Stimulated activated CD4-positive, alpha-beta T cell treated with anti-CD3 and anti-CD28 coated beads, Interleukin-1b, Interleukin-23, amount 100 ng/mL, for 48 hours (primary cell): ENCODE measurements around the gene AGK.

Source experiments
- DNase-seq: peaks from one replicate; pipeline ENCODE4 v3.0.0-alpha.2; 2020

The AGK gene

DNA sequence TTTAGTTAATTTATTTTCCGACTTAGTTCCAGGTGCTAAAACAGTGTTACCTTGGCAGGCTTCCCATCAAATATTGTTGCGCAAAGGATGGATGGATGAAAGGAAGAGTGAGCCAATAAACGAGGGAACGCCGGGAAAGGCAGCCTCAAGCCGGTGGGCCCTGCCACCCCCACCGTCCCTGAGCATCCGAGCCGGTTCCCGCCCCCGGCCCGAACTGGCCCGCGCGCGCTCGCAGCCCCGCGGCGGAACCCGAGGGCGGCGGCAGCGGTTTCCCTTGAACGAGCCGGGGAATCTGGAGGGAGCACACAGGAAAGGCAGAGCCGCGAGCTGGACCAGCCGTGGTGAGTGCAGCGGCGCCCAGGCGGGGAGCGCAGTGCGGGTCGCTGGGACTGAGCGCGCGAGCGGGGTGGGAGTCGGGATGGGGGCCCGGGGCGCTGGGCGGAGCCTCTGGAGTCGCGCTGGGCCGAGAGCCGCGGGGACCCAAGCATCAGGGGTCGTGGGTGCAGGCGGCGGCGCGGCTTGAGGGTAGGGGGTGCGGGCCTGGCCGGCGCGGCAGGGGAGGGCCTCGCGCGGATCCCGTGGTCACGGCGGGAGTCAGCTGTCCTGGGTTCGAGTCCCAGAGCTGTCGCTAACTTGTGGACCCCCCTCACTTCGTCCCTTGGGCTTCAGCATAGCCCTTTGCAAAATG, at the start of gene AGK:
TSS of gene AGK (plus strand) at position 317 of the 688 bp plus-strand sequence. CDS start 4,057 bp downstream, outside the sequence.
- peak; percentile 82 for DNase-seq

GRCh38 chr7:141501451-141501850, 49.8 kb upstream of the AGK start:
- no peak for DNase-seq

- no peak for DNase-seq
These were observed 39.9 kb upstream of the AGK start for GRCh38 chr7:141511316-141511675.

DNA sequence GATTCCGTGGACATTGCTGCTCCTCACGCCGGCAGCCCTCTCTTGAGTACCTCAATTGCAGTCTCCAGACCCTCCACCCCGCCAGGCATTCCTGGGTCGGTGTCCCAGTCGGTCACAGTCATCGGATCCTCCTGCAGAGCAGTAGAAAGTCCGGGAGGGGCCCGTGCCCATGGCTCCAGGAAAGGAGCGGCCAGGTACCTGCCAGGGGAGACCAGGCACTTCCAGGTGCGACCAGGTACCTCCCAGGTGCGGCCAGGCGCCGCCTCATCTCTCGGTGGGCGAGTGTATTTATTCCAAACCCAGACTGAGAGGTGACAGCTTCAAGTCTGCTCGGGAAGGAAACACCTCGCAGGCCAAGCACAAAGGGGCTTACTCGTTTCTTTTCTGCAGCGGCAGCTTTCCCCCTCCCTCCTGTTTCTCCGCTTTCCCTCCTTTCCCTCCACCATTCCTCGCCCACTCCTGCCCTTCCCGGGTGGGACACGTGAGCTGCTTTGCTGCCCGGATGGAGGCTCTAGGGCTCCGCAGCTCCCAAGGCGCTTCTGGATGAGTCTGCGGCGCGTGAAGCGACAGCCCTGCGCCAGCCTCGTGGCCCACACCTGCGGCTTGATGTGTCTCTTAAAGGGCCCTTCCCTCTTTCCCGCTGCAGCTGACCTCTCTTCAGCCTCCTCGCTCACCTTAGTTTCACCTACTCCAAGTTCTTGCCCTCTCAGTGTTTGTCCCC, 39.4 kb upstream of the AGK start:
- no peak for DNase-seq

- DNase-seq = no peak
These were observed 38.6 kb upstream of the AGK start for GRCh38 chr7:141512597-141512996.

GRCh38 chr7:141513720-141514119, 37.5 kb upstream of the AGK start:
- no peak for DNase-seq

DNA sequence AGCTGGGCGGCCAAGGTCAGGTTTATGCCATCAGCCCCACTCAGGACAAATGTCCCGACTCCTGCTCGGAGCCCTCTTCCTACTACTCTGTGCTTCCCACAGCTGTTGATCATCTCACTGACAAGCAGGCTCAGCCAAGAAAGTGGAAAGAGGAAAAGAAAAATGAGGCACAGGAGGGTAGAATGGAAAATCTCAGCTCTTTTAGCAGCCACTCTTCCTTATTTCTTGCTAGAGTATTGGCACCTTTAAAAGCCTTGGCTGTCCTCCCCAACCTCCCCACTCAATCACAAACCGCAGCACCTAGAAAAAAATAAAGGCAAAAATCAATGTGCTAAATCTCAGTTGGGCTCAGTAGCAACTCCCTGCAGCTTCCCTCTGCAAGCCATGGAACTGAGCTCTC, 35.3 kb upstream of the AGK start:
- DNase-seq = no peak

DNA sequence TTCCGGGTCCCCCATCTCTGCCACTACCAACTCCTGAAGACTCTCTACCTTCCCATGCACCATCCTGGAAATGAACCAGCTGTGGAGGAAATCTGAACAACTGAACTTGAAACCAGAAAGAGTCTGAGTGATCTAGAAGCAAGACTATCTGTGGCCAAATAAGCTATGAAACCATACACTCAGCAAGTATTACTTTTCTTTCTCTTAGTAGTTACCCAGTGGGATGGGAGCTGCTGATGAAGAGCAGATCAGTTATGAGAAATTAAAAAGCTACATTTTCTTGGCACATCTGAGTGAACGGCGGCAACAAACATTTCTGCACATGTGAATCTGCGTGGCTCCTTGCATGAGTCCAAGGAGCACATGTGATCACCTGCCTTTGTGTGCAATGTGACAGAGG, 31.6 kb upstream of the AGK start:
- no peak for DNase-seq

- no peak for DNase-seq
These were observed 28.4 kb upstream of the AGK start for GRCh38 chr7:141522657-141523342.

DNA sequence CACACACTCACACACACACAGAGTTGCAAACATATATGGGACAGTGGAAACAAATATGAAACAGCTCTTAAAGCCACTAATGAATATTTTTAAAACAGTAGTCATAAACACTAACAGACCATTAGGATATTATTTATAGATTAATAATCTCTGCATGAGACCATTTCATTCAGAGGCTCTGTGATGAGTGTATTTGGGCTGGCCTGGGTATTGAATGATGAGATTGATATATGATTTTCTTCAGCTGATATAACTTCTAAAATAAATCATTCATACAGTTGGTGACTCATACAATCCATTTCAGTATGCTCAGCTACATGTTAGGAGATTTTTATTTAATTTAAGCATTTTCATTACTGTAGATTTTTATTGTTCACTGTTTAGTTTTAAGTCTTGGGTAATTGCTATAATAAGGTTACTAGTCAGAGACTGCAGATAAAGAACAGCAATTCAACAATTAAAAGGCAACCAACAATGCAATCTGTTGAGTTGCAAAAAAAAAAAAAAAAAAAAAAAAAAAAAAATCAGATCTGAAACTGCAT, 25.2 kb upstream of the AGK start:
- DNase-seq = no peak

DNA sequence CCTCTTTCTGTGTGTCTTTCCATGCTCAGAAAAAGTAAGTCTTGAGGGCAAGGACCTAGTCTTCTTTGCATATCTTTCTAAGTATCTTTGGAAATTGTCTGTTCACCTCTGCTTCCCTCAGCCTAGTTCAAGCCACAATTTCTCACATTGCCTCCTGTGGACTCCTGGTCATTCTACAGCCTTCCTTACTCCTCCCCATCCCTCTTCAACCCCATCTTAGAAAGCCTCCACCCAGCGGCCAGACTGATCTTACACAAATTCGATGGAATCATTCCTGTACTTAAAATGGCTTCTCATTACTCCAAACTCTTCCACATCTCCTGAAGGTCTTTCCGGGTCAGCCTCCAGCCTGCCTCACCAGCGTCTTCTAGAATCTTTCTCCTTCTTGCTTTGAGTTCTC, 24.1 kb upstream of the AGK start:
- DNase-seq = no peak

DNA sequence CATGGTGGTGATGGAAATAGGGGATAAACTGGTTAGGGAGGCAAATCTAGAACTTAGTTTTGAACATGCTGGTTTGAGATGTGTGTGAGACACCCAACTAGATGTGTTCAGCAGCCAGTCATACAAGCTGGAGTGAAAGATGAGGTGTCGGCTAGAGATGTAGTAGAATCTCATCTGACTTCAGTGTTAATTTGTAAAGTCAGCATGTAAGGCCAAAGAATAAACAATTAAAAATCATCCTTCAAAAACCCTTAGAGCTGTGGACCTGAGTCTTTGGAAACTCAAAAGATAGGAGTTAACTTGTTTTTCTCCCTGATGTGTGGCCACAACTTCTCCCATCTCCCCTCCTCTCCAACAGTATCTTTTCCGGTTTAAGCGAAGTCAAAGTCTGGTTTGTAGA, 22.8 kb upstream of the AGK start:
- no peak for DNase-seq

- DNase-seq = peak; percentile 50
These were observed 17.9 kb upstream of the AGK start for GRCh38 chr7:141533149-141533949.

- no peak for DNase-seq
These were observed 16.2 kb upstream of the AGK start for GRCh38 chr7:141534757-141535737.

GRCh38 chr7:141537906-141538305, 13.3 kb upstream of the AGK start:
- DNase-seq = no peak

DNA sequence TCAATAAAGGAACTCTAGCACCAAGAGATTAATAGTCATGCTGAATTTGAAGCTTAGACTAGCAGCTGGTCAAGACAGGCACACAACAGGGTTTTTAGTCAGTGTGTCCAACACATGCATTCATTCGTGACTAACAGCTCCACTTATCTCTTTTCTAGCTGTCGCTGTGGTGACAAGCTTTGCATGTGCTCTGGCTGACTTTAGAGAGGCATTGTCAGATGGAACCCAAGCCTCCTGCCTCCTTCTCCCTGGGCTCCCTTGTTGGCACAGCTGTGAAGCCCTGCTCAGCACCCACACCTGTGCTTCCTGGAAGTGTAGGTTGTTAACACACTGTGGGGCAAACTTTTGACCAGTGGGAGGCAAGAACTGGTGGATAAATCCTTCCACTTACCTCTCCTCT, 9.8 kb upstream of the AGK start:
- DNase-seq = no peak

- no peak for DNase-seq
These were observed 6.4 kb upstream of the AGK start for GRCh38 chr7:141544831-141545230.

DNA sequence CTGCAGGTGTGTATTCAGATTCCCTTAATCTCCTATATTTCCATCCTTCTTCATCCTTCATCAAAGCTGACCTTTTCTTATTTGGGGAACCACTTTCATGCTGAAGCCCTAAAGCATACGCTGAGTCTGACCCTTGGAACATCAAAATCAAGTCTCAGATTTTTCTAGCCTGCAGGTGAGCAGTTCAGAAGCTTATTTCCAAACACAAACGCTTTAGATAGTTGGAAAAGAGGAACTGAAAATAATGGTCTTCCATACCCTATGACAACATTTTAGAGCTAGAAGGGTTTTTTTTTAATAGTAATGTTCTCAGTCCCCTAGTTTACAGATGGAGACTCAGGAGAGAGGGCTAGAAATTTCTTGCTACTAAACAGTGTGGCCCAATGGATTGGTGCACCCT, 1.6 kb upstream of the AGK start:
- DNase-seq = no peak

GRCh38 chr7:141550386-141551093, 670 bp upstream of the AGK start:
- no peak for DNase-seq

DNA sequence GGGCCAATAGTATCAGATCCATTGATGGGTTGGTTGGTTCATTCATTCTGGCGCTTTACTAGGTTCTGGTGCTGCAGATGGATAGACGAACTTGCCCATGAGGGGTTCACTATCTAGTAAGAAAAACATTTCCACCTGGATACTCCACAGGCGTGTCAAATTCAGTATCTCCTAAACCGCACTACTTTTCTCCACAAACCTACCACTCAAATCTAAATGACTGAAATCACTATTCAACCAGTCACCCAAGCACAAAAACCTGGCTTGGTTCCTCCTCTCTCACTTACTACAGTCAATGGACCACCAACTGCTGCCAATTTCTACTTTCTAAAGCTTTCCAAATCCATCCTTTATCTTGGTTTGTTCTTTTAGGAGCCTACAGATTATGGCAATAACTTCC, 572 bp downstream of the AGK start:
- no peak for DNase-seq

GRCh38 chr7:141557360-141557759, 6.2 kb downstream of the AGK start:
- DNase-seq = no peak
